ENCODE measurements around the gene FMNL2. TPM values are rescaled to one million over a fixed set of nuclear protein-coding genes. Genes with fewer than 3 reads are reported as not detected.
A peak's percentile ranks its signal among the peaks of the same experiment; 100 is the strongest.

The FMNL2 gene
- total and polyA plus RNA-seq, 2 experiments from 2014 or later = 16.5 to 45.4 TPM

DNA sequence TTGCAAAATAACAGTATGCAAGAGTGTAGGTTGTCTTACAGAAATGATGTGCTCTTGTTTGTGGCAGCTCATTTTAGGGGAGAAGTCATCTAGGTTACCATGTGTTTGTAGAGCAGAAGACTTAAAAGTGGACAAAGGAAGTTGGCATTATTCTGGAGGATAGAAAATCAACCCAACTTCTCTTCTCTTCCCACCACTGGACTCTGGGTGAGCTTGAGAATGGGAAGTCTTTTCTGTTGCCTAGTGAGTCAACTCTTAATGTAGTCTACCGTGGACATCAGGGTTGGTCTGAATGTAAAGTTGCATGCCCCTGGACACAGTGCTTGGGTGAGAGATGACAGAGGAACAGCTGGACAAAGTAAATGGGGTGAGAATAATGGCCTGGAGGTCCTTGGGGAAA is 98.3 kb downstream of the FMNL2 start:
- Mint-ChIP-seq H3K9me3 (no peaks in the 10 kb centered on the region), H3K27me3 (ENCODE audit: insufficient read depth, low read depth, poor library complexity) (peaks cover 2% of the 10 kb centered on the region), H3K27ac (peak overlapping the region; percentile 57; the same call in 1 of the 2 replicates), H3K4me3 (no peak overlapping the region), H3K4me1 (peaks cover 79% of the 10 kb centered on the region), H3K36me3 (ENCODE audit: low read depth) (no peaks in the 10 kb centered on the region)
- no peaks in the 10 kb centered on the region for H3K27me3 ChIP-seq (ENCODE audit: insufficient read depth)
- H3K27ac ChIP-seq (ENCODE audit: low read depth) = no peak overlapping the region
- no peak overlapping the region for H3K4me3 ChIP-seq
- peaks cover 78% of the 10 kb centered on the region for H3K4me1 ChIP-seq (ENCODE audit: insufficient read depth)
- H2AFZ ChIP-seq = no peak overlapping the region
- peaks cover 18% of the 10 kb centered on the region; the same call in 1 of the 2 replicates for H4K20me1 ChIP-seq (replicated peaks; ENCODE audit: insufficient read depth)
- ATAC-seq (no peak), DNase-seq (ENCODE audit: low spot score) (no peak)
- H3K4me2 ChIP-seq = peak overlapping the region; percentile 67; the same call in 1 of the 2 replicates
- TF ChIP-seq CREB1 (CRISPR knock-in tag; IDR thresholded peaks at IDR 0.05; ENCODE audit: low read depth) (no peak), NANOG (IDR thresholded peaks at IDR 0.05; ENCODE audit: borderline replicate concordance) (no peak), STAT1 (IDR thresholded peaks at IDR 0.05; ENCODE audit: unreplicated experiment) (no peak), EZH2phosphoT487 (IDR thresholded peaks at IDR 0.05; ENCODE audit: unreplicated experiment) (no peak), ZNF331 (CRISPR knock-in tag; IDR thresholded peaks at IDR 0.05; ENCODE audit: low read depth) (no peak), JUNB (IDR thresholded peaks at IDR 0.05; ENCODE audit: unreplicated experiment) (no peak), POLR2AphosphoS5 (IDR thresholded peaks at IDR 0.05; ENCODE audit: low read depth) (no peak), EZH2 (IDR thresholded peaks at IDR 0.05; ENCODE audit: low read depth, unreplicated experiment) (no peak), ZNF114 (CRISPR knock-in tag; IDR thresholded peaks at IDR 0.05) (no peak)
- TF ChIP-seq, protein P1, sequence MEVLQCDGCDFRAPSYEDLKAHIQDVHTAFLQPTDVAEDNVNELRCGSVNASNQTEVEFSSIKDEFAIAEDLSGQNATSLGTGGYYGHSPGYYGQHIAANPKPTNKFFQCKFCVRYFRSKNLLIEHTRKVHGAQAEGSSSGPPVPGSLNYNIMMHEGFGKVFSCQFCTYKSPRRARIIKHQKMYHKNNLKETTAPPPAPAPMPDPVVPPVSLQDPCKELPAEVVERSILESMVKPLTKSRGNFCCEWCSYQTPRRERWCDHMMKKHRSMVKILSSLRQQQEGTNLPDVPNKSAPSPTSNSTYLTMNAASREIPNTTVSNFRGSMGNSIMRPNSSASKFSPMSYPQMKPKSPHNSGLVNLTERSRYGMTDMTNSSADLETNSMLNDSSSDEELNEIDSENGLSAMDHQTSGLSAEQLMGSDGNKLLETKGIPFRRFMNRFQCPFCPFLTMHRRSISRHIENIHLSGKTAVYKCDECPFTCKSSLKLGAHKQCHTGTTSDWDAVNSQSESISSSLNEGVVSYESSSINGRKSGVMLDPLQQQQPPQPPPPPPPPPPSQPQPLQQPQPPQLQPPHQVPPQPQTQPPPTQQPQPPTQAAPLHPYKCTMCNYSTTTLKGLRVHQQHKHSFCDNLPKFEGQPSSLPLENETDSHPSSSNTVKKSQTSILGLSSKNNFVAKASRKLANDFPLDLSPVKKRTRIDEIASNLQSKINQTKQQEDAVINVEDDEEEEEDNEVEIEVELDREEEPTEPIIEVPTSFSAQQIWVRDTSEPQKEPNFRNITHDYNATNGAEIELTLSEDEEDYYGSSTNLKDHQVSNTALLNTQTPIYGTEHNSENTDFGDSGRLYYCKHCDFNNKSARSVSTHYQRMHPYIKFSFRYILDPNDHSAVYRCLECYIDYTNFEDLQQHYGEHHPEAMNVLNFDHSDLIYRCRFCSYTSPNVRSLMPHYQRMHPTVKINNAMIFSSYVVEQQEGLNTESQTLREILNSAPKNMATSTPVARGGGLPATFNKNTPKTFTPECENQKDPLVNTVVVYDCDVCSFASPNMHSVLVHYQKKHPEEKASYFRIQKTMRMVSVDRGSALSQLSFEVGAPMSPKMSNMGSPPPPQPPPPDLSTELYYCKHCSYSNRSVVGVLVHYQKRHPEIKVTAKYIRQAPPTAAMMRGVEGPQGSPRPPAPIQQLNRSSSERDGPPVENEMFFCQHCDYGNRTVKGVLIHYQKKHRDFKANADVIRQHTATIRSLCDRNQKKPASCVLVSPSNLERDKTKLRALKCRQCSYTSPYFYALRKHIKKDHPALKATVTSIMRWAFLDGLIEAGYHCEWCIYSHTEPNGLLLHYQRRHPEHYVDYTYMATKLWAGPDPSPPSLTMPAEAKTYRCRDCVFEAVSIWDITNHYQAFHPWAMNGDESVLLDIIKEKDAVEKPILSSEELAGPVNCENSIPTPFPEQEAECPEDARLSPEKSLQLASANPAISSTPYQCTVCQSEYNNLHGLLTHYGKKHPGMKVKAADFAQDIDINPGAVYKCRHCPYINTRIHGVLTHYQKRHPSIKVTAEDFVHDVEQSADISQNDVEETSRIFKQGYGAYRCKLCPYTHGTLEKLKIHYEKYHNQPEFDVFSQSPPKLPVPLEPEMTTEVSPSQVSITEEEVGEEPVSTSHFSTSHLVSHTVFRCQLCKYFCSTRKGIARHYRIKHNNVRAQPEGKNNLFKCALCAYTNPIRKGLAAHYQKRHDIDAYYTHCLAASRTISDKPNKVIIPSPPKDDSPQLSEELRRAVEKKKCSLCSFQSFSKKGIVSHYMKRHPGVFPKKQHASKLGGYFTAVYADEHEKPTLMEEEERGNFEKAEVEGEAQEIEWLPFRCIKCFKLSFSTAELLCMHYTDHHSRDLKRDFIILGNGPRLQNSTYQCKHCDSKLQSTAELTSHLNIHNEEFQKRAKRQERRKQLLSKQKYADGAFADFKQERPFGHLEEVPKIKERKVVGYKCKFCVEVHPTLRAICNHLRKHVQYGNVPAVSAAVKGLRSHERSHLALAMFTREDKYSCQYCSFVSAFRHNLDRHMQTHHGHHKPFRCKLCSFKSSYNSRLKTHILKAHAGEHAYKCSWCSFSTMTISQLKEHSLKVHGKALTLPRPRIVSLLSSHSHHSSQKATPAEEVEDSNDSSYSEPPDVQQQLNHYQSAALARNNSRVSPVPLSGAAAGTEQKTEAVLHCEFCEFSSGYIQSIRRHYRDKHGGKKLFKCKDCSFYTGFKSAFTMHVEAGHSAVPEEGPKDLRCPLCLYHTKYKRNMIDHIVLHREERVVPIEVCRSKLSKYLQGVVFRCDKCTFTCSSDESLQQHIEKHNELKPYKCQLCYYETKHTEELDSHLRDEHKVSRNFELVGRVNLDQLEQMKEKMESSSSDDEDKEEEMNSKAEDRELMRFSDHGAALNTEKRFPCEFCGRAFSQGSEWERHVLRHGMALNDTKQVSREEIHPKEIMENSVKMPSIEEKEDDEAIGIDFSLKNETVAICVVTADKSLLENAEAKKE (CRISPR knock-in tag; IDR thresholded peaks at IDR 0.05) = no peak
- TF ChIP-seq, protein P2, sequence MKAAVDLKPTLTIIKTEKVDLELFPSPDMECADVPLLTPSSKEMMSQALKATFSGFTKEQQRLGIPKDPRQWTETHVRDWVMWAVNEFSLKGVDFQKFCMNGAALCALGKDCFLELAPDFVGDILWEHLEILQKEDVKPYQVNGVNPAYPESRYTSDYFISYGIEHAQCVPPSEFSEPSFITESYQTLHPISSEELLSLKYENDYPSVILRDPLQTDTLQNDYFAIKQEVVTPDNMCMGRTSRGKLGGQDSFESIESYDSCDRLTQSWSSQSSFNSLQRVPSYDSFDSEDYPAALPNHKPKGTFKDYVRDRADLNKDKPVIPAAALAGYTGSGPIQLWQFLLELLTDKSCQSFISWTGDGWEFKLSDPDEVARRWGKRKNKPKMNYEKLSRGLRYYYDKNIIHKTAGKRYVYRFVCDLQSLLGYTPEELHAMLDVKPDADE (IDR thresholded peaks at IDR 0.05) = no peak
- TF ChIP-seq, protein P3, sequence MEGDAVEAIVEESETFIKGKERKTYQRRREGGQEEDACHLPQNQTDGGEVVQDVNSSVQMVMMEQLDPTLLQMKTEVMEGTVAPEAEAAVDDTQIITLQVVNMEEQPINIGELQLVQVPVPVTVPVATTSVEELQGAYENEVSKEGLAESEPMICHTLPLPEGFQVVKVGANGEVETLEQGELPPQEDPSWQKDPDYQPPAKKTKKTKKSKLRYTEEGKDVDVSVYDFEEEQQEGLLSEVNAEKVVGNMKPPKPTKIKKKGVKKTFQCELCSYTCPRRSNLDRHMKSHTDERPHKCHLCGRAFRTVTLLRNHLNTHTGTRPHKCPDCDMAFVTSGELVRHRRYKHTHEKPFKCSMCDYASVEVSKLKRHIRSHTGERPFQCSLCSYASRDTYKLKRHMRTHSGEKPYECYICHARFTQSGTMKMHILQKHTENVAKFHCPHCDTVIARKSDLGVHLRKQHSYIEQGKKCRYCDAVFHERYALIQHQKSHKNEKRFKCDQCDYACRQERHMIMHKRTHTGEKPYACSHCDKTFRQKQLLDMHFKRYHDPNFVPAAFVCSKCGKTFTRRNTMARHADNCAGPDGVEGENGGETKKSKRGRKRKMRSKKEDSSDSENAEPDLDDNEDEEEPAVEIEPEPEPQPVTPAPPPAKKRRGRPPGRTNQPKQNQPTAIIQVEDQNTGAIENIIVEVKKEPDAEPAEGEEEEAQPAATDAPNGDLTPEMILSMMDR (conservative IDR thresholded peaks at IDR 0.05; ENCODE audit: low read depth in 2 of 2) = no peak
- TF ChIP-seq, protein P4, sequence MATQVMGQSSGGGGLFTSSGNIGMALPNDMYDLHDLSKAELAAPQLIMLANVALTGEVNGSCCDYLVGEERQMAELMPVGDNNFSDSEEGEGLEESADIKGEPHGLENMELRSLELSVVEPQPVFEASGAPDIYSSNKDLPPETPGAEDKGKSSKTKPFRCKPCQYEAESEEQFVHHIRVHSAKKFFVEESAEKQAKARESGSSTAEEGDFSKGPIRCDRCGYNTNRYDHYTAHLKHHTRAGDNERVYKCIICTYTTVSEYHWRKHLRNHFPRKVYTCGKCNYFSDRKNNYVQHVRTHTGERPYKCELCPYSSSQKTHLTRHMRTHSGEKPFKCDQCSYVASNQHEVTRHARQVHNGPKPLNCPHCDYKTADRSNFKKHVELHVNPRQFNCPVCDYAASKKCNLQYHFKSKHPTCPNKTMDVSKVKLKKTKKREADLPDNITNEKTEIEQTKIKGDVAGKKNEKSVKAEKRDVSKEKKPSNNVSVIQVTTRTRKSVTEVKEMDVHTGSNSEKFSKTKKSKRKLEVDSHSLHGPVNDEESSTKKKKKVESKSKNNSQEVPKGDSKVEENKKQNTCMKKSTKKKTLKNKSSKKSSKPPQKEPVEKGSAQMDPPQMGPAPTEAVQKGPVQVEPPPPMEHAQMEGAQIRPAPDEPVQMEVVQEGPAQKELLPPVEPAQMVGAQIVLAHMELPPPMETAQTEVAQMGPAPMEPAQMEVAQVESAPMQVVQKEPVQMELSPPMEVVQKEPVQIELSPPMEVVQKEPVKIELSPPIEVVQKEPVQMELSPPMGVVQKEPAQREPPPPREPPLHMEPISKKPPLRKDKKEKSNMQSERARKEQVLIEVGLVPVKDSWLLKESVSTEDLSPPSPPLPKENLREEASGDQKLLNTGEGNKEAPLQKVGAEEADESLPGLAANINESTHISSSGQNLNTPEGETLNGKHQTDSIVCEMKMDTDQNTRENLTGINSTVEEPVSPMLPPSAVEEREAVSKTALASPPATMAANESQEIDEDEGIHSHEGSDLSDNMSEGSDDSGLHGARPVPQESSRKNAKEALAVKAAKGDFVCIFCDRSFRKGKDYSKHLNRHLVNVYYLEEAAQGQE (IDR thresholded peaks at IDR 0.05; ENCODE audit: unreplicated experiment) = no peak
- peaks cover 6% of the 10 kb centered on the region; the same call in 1 of the 2 replicates for H3K9me2 ChIP-seq (ENCODE audit: insufficient read depth)
- no peaks in the 10 kb centered on the region for H3K36me3 ChIP-seq (ENCODE audit: insufficient read depth)
- H3K79me2 ChIP-seq (replicated peaks; ENCODE audit: insufficient read depth) = peaks cover 98% of the 10 kb centered on the region
- H3F3A ChIP-seq (replicated peaks; ENCODE audit: low read depth) = no peaks in the 10 kb centered on the region
